WTC11 (cell line): ENCODE results near the gene SPOPL. TPM values are rescaled to one million over a fixed set of nuclear protein-coding genes. Genes with fewer than 3 reads are reported as not detected.

Experiments
- ATAC-seq: fragments of 200-7000 bp; cut with Tn5 transposase; 2 replicates; pipeline ENCODE4 v1.10.0; 2021; ENCODE audit warnings: mild to moderate bottlenecking, moderate library complexity
- CTCF ChIA-PET: fragments of 300-600 bp; sonication (Branson Sonifier 250); formaldehyde crosslinking; loops from one replicate; lab custom pipeline; 2021; ENCODE audit warnings: antibody characterized with exemption; lab: Charles Lee
- POLR2A ChIA-PET: fragments of 350-600 bp; sonication (Branson Sonifier 250); formaldehyde crosslinking; loops from one replicate; lab custom pipeline; 2021; ENCODE audit warnings: antibody characterized with exemption; lab: Charles Lee
- DNase-seq: peaks from one replicate; pipeline ENCODE4 v3.0.0; 2021; ENCODE audit warnings: low spot score
- H3K27ac Mint-ChIP-seq: 2 replicates; pipeline ENCODE4 v1.8.0; 2021; ENCODE audit warnings: mixed read lengths
- H3K27me3 Mint-ChIP-seq: 2 replicates; pipeline ENCODE4 v1.8.0; 2021; ENCODE audit warnings: low read depth, mild to moderate bottlenecking, moderate library complexity, mixed read lengths
- H3K36me3 Mint-ChIP-seq: 2 replicates; pipeline ENCODE4 v1.8.0; 2021; ENCODE audit warnings: mixed read lengths
- H3K4me1 Mint-ChIP-seq: 2 replicates; pipeline ENCODE4 v1.8.0; 2022; ENCODE audit warnings: mixed read lengths
- H3K4me3 Mint-ChIP-seq: 2 replicates; pipeline ENCODE4 v1.8.0; 2021; ENCODE audit warnings: mild to moderate bottlenecking, moderate library complexity, mixed read lengths
- H3K9me3 Mint-ChIP-seq: 2 replicates; pipeline ENCODE4 v1.8.0; 2021; ENCODE audit warnings: mixed read lengths
- CBFB ChIP-seq: sonication (generic); formaldehyde crosslinking; IDR thresholded peaks from 2 replicates; pipeline ENCODE4 v1.8.1; 2022; ENCODE audit warnings: mild to moderate bottlenecking, low read depth, missing genetic modification reagents
- EMX1 ChIP-seq: fragments of 250-450 bp; sonication (Bioruptor Pico); IDR thresholded peaks from 2 replicates; pipeline ENCODE4 v1.8.0; 2021; ENCODE audit warnings: mild to moderate bottlenecking
- GABPB1 ChIP-seq: sonication (generic); formaldehyde crosslinking; IDR thresholded peaks from 2 replicates; pipeline ENCODE4 v1.8.1; 2023; ENCODE audit warnings: mild to moderate bottlenecking, missing genetic modification reagents
- HMGA2 ChIP-seq: fragments of 250-450 bp; sonication (Bioruptor Pico); IDR thresholded peaks from 2 replicates; pipeline ENCODE4 v1.4.0; 2021; ENCODE audit warnings: mild to moderate bottlenecking, moderate library complexity
- JAZF1 ChIP-seq: fragments of 250-450 bp; sonication (Bioruptor Pico); IDR thresholded peaks from 2 replicates; pipeline ENCODE4 v1.9.0; 2021; ENCODE audit warnings: moderate library complexity, mild to moderate bottlenecking, inconsistent platforms
- KAT7 ChIP-seq: sonication (generic); formaldehyde crosslinking; IDR thresholded peaks from 2 replicates; pipeline ENCODE4 v1.8.1; 2023; ENCODE audit warnings: missing genetic modification reagents, mild to moderate bottlenecking, borderline replicate concordance
- NFE2L1 ChIP-seq: sonication (generic); formaldehyde crosslinking; IDR thresholded peaks from 2 replicates; pipeline ENCODE4 v1.8.1; 2023; ENCODE audit warnings: missing genetic modification reagents
- NR1H2 ChIP-seq: sonication (generic); formaldehyde crosslinking; IDR thresholded peaks from 2 replicates; pipeline ENCODE4 v1.9.0; 2021; ENCODE audit warnings: mild to moderate bottlenecking, moderate library complexity, missing genetic modification reagents
- PRRX2 ChIP-seq: fragments of 250-450 bp; sonication (Bioruptor Pico); IDR thresholded peaks from 2 replicates; pipeline ENCODE4 v1.8.0; 2021; ENCODE audit warnings: mild to moderate bottlenecking
- TCF7 ChIP-seq: sonication (generic); formaldehyde crosslinking; IDR thresholded peaks from 2 replicates; pipeline ENCODE4 v1.8.0; 2022; ENCODE audit warnings: mild to moderate bottlenecking, low read depth, missing genetic modification reagents, moderate library complexity
- ZBTB21 ChIP-seq: sonication (generic); formaldehyde crosslinking; IDR thresholded peaks from 2 replicates; pipeline ENCODE4 v1.8.1; 2023; ENCODE audit warnings: mild to moderate bottlenecking, missing genetic modification reagents, borderline replicate concordance
- ZNF138 ChIP-seq: sonication (generic); formaldehyde crosslinking; conservative IDR thresholded peaks from 2 replicates; pipeline ENCODE4 v1.8.1; 2022; ENCODE audit warnings: mild to moderate bottlenecking, moderate library complexity, missing genetic modification reagents
- ZNF232 ChIP-seq: sonication (generic); formaldehyde crosslinking; IDR thresholded peaks from 2 replicates; pipeline ENCODE4 v1.8.0; 2022; ENCODE audit warnings: mild to moderate bottlenecking, missing genetic modification reagents
- ZNF416 ChIP-seq: fragments of 250-450 bp; sonication (Bioruptor Pico); IDR thresholded peaks from 2 replicates; pipeline ENCODE4 v1.9.0; 2021; ENCODE audit warnings: mild to moderate bottlenecking, inconsistent platforms
- total RNA-seq: library from RNA; stranded (reverse); gene quantifications from 3 replicates; pipeline ENCODE4 v1.2.3, GENCODE V29; 2021
- TF ChIP-seq, protein P1 (sequence below): sonication (generic); formaldehyde crosslinking; IDR thresholded peaks from 2 replicates; pipeline ENCODE4 v1.8.1; 2023; ENCODE audit warnings: mild to moderate bottlenecking, missing genetic modification reagents
- TF ChIP-seq, protein P2 (sequence below): sonication (generic); formaldehyde crosslinking; IDR thresholded peaks from 2 replicates; pipeline ENCODE4 v1.8.1; 2023; ENCODE audit warnings: mild to moderate bottlenecking, moderate library complexity, missing genetic modification reagents
- TF ChIP-seq, protein P3 (sequence below): sonication (generic); formaldehyde crosslinking; IDR thresholded peaks from 2 replicates; pipeline ENCODE4 v1.8.0; 2022; ENCODE audit warnings: mild to moderate bottlenecking, missing genetic modification reagents
- TF ChIP-seq, protein P4 (sequence below): sonication (generic); formaldehyde crosslinking; IDR thresholded peaks from 2 replicates; pipeline ENCODE4 v1.8.0; 2023; ENCODE audit warnings: mild to moderate bottlenecking, missing genetic modification reagents
- TF ChIP-seq, protein P5 (sequence below): sonication (generic); formaldehyde crosslinking; IDR thresholded peaks from 2 replicates; pipeline ENCODE4 v1.8.1; 2023; ENCODE audit warnings: mild to moderate bottlenecking, missing genetic modification reagents, borderline replicate concordance
- TF ChIP-seq, protein P6 (sequence below): sonication (generic); formaldehyde crosslinking; IDR thresholded peaks from 2 replicates; pipeline ENCODE4 v1.8.1; 2022; ENCODE audit warnings: missing genetic modification reagents, borderline replicate concordance
- TF ChIP-seq, protein P7 (sequence below): fragments of 250-450 bp; sonication (Bioruptor Pico); IDR thresholded peaks from 2 replicates; pipeline ENCODE4 v2.1.2; 2022; ENCODE audit warnings: mild to moderate bottlenecking, moderate library complexity

SPOPL gene
- total RNA-seq, 1 experiment from 2014 or later: 13.3 TPM

DNA sequence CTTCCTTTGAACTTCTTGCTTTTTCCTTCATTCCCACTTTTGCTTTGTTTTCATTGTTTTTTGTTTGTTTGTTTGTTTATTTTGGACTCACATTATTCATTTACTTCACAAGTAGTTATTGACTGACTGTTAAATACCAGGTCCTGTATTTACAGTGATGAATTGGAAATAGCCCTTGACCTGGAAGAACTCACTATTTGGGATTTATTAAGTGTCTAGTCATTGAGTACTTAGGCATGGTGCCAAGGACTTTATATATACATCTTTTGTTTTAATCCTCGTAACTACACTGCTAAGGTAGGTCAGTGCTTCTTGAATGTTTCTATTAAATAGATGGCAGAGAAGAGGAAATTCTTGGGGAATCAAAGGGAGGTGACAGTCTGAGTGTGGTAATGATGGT is 11.1 kb downstream of the SPOPL start:
- DNase-seq: no peak
- TF ChIP-seq CBFB (CRISPR knock-in tag): no peak
- TF ChIP-seq, protein P1, sequence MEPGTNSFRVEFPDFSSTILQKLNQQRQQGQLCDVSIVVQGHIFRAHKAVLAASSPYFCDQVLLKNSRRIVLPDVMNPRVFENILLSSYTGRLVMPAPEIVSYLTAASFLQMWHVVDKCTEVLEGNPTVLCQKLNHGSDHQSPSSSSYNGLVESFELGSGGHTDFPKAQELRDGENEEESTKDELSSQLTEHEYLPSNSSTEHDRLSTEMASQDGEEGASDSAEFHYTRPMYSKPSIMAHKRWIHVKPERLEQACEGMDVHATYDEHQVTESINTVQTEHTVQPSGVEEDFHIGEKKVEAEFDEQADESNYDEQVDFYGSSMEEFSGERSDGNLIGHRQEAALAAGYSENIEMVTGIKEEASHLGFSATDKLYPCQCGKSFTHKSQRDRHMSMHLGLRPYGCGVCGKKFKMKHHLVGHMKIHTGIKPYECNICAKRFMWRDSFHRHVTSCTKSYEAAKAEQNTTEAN (CRISPR knock-in tag): no peak
- TF ChIP-seq ZNF232 (CRISPR knock-in tag): no peak
- TF ChIP-seq EMX1 (CRISPR knock-in tag): no peak
- TF ChIP-seq, protein P2, sequence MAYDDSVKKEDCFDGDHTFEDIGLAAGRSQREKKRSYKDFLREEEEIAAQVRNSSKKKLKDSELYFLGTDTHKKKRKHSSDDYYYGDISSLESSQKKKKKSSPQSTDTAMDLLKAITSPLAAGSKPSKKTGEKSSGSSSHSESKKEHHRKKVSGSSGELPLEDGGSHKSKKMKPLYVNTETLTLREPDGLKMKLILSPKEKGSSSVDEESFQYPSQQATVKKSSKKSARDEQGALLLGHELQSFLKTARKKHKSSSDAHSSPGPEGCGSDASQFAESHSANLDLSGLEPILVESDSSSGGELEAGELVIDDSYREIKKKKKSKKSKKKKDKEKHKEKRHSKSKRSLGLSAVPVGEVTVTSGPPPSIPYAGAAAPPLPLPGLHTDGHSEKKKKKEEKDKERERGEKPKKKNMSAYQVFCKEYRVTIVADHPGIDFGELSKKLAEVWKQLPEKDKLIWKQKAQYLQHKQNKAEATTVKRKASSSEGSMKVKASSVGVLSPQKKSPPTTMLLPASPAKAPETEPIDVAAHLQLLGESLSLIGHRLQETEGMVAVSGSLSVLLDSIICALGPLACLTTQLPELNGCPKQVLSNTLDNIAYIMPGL: no peak
- TF ChIP-seq, protein P3, sequence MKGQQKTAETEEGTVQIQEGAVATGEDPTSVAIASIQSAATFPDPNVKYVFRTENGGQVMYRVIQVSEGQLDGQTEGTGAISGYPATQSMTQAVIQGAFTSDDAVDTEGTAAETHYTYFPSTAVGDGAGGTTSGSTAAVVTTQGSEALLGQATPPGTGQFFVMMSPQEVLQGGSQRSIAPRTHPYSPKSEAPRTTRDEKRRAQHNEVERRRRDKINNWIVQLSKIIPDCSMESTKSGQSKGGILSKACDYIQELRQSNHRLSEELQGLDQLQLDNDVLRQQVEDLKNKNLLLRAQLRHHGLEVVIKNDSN: no peak
- TF ChIP-seq, protein P4, sequence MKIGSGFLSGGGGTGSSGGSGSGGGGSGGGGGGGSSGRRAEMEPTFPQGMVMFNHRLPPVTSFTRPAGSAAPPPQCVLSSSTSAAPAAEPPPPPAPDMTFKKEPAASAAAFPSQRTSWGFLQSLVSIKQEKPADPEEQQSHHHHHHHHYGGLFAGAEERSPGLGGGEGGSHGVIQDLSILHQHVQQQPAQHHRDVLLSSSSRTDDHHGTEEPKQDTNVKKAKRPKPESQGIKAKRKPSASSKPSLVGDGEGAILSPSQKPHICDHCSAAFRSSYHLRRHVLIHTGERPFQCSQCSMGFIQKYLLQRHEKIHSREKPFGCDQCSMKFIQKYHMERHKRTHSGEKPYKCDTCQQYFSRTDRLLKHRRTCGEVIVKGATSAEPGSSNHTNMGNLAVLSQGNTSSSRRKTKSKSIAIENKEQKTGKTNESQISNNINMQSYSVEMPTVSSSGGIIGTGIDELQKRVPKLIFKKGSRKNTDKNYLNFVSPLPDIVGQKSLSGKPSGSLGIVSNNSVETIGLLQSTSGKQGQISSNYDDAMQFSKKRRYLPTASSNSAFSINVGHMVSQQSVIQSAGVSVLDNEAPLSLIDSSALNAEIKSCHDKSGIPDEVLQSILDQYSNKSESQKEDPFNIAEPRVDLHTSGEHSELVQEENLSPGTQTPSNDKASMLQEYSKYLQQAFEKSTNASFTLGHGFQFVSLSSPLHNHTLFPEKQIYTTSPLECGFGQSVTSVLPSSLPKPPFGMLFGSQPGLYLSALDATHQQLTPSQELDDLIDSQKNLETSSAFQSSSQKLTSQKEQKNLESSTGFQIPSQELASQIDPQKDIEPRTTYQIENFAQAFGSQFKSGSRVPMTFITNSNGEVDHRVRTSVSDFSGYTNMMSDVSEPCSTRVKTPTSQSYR (CRISPR knock-in tag): no peak
- TF ChIP-seq PRRX2 (CRISPR knock-in tag): no peak
- TF ChIP-seq NR1H2 (CRISPR knock-in tag): no peak
- TF ChIP-seq GABPB1 (CRISPR knock-in tag): no peak
- TF ChIP-seq HMGA2: no peak
- TF ChIP-seq, protein P5, sequence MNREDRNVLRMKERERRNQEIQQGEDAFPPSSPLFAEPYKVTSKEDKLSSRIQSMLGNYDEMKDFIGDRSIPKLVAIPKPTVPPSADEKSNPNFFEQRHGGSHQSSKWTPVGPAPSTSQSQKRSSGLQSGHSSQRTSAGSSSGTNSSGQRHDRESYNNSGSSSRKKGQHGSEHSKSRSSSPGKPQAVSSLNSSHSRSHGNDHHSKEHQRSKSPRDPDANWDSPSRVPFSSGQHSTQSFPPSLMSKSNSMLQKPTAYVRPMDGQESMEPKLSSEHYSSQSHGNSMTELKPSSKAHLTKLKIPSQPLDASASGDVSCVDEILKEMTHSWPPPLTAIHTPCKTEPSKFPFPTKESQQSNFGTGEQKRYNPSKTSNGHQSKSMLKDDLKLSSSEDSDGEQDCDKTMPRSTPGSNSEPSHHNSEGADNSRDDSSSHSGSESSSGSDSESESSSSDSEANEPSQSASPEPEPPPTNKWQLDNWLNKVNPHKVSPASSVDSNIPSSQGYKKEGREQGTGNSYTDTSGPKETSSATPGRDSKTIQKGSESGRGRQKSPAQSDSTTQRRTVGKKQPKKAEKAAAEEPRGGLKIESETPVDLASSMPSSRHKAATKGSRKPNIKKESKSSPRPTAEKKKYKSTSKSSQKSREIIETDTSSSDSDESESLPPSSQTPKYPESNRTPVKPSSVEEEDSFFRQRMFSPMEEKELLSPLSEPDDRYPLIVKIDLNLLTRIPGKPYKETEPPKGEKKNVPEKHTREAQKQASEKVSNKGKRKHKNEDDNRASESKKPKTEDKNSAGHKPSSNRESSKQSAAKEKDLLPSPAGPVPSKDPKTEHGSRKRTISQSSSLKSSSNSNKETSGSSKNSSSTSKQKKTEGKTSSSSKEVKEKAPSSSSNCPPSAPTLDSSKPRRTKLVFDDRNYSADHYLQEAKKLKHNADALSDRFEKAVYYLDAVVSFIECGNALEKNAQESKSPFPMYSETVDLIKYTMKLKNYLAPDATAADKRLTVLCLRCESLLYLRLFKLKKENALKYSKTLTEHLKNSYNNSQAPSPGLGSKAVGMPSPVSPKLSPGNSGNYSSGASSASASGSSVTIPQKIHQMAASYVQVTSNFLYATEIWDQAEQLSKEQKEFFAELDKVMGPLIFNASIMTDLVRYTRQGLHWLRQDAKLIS (CRISPR knock-in tag): no peak
- TF ChIP-seq, protein P6, sequence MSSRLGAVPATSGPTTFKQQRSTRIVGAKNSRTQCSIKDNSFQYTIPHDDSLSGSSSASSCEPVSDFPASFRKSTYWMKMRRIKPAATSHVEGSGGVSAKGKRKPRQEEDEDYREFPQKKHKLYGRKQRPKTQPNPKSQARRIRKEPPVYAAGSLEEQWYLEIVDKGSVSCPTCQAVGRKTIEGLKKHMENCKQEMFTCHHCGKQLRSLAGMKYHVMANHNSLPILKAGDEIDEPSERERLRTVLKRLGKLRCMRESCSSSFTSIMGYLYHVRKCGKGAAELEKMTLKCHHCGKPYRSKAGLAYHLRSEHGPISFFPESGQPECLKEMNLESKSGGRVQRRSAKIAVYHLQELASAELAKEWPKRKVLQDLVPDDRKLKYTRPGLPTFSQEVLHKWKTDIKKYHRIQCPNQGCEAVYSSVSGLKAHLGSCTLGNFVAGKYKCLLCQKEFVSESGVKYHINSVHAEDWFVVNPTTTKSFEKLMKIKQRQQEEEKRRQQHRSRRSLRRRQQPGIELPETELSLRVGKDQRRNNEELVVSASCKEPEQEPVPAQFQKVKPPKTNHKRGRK (CRISPR knock-in tag): no peak
- ChIA-PET POLR2A (no interaction called here), CTCF (no interaction called here)
- H3K4me1 Mint-ChIP-seq: peaks cover 39% of the 10 kb centered on the region
- peaks cover 5% of the 10 kb centered on the region for H3K9me3 Mint-ChIP-seq
- ATAC-seq: no peak
- H3K27me3 Mint-ChIP-seq: no peaks in the 10 kb centered on the region
- H3K27ac Mint-ChIP-seq: no peak overlapping the region
- no peak overlapping the region for H3K4me3 Mint-ChIP-seq
- H3K36me3 Mint-ChIP-seq: peaks cover 4% of the 10 kb centered on the region

DNA sequence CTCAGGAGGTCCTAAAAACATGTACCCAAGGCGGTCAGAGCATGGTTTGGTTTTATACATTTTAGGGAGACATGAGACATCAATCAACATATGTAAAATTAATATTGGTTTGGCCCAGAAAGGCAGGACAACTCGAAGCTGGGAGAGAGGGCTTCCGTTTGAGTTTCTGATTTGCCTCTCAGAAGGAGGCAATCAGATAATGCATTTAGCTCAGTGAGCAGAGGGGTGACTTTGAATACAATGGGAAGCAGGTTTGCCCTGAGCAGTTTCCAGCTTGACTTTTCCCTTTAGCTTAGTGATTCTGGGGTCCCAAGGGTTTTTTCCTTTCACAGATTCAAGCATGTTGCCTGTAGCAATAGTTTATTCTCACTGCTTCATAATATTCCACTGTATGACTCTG is 12.6 kb downstream of the SPOPL start:
- CTCF ChIA-PET: interaction anchor here (1.0 kb wide), 1 partner anchor 313 kb away, joined by 4 read pairs; no protein-coding TSS in a partner anchor
- Mint-ChIP-seq H3K27me3 (no peaks in the 10 kb centered on the region), H3K4me3 (no peak overlapping the region), H3K4me1 (peaks cover 39% of the 10 kb centered on the region), H3K27ac (peak overlapping the region; percentile 56; the same call in 1 of the 2 replicates), H3K9me3 (peaks cover 5% of the 10 kb centered on the region), H3K36me3 (peaks cover 4% of the 10 kb centered on the region)
- POLR2A ChIA-PET: interaction anchor here (1.2 kb wide), 1 partner anchor 12 kb away, joined by 3 read pairs; the partner anchor contains the start of gene SPOPL
- DNase-seq: no peak
- no peak for ATAC-seq
- TF ChIP-seq PRRX2 (CRISPR knock-in tag) (no peak), ZBTB21 (no peak), NFE2L1 (no peak), ZNF138 (CRISPR knock-in tag) (no peak), KAT7 (CRISPR knock-in tag) (no peak), JAZF1 (CRISPR knock-in tag) (no peak), TCF7 (CRISPR knock-in tag) (no peak), ZNF416 (no peak)
- TF ChIP-seq, protein P7, sequence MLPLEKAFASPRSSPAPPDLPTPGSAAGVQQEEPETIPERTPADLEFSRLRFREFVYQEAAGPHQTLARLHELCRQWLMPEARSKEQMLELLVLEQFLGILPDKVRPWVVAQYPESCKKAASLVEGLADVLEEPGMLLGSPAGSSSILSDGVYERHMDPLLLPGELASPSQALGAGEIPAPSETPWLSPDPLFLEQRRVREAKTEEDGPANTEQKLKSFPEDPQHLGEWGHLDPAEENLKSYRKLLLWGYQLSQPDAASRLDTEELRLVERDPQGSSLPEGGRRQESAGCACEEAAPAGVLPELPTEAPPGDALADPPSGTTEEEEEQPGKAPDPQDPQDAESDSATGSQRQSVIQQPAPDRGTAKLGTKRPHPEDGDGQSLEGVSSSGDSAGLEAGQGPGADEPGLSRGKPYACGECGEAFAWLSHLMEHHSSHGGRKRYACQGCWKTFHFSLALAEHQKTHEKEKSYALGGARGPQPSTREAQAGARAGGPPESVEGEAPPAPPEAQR (CRISPR knock-in tag): no peak
